GM23338 (cell line): ENCODE results near the gene AGAP2. TPM values are rescaled to one million over a fixed set of nuclear protein-coding genes. Genes with fewer than 3 reads are reported as not detected.

Experiments
- ATAC-seq: fragments of 200-7000 bp; cut with Tn5 transposase; 3 replicates; pipeline ENCODE4 v1.9.1; 2020
- DNase-seq: peaks from one replicate; pipeline ENCODE4 v3.0.0-alpha.2; 2015; ENCODE audit warnings: low spot score
- H2AFZ ChIP-seq: fragments of 200-600 bp; sonication (generic); 2 replicates; pipeline ENCODE4 v1.8.0; 2016; ENCODE audit warnings: antibody characterized with exemption, mild to moderate bottlenecking, moderate library complexity
- H3F3A ChIP-seq: fragments of 200-600 bp; sonication (generic); replicated peaks from 2 replicates; pipeline ENCODE4 v1.8.0; 2017; ENCODE audit warnings: antibody characterized with exemption, mixed run types, low read depth
- H3K27ac ChIP-seq: fragments of 200-600 bp; sonication (generic); 2 replicates; pipeline ENCODE4 v1.6.1; 2016; ENCODE audit warnings: low read depth
- H3K27me3 ChIP-seq: fragments of 200-600 bp; sonication (generic); 2 replicates; pipeline ENCODE4 v1.8.0; 2016; ENCODE audit warnings: mild to moderate bottlenecking, mixed run types, moderate library complexity; ENCODE audit not compliant: insufficient read depth
- H3K36me3 ChIP-seq: fragments of 200-600 bp; sonication (generic); 2 replicates; pipeline ENCODE4 v1.8.0; 2016; ENCODE audit warnings: mild to moderate bottlenecking; ENCODE audit not compliant: insufficient read depth
- H3K4me1 ChIP-seq: fragments of 200-600 bp; sonication (generic); 2 replicates; pipeline ENCODE4 v1.8.0; 2016; ENCODE audit warnings: mild to moderate bottlenecking, moderate library complexity; ENCODE audit not compliant: insufficient read depth
- H3K4me2 ChIP-seq: fragments of 200-600 bp; sonication (generic); 2 replicates; pipeline ENCODE4 v1.7.1; 2017; ENCODE audit warnings: mixed run types
- H3K4me3 ChIP-seq: fragments of 200-600 bp; sonication (generic); 2 replicates; pipeline ENCODE4 v1.6.1; 2016; ENCODE audit warnings: mixed run types
- H3K79me2 ChIP-seq: fragments of 200-600 bp; sonication (generic); replicated peaks from 2 replicates; pipeline ENCODE4 v1.8.0; 2017; ENCODE audit warnings: mild to moderate bottlenecking; ENCODE audit not compliant: insufficient read depth
- H3K9me2 ChIP-seq: fragments of 200-600 bp; sonication (generic); 2 replicates; pipeline ENCODE4 v1.8.0; 2017; ENCODE audit not compliant: insufficient read depth
- H4K20me1 ChIP-seq: fragments of 200-600 bp; sonication (generic); replicated peaks from 2 replicates; pipeline ENCODE4 v1.8.0; 2017; ENCODE audit warnings: mild to moderate bottlenecking; ENCODE audit not compliant: insufficient read depth
- H3K27ac Mint-ChIP-seq: 2 replicates; pipeline ENCODE4 v1.8.0; 2020; ENCODE audit warnings: inconsistent platforms, mild to moderate bottlenecking, moderate library complexity, mixed read lengths
- H3K27me3 Mint-ChIP-seq: 3 replicates; pipeline ENCODE4 v1.8.0; 2022; ENCODE audit warnings: low read depth, mild to moderate bottlenecking, moderate library complexity, mixed read lengths, inconsistent platforms; ENCODE audit not compliant: insufficient read depth, poor library complexity
- H3K36me3 Mint-ChIP-seq: 3 replicates; pipeline ENCODE4 v1.8.0; 2021; ENCODE audit warnings: low read depth, mild to moderate bottlenecking, inconsistent platforms, moderate library complexity, mixed read lengths
- H3K4me1 Mint-ChIP-seq: 3 replicates; pipeline ENCODE4 v1.8.0; 2020; ENCODE audit warnings: mild to moderate bottlenecking, inconsistent platforms, mixed read lengths
- H3K4me3 Mint-ChIP-seq: 3 replicates; pipeline ENCODE4 v1.8.0; 2021; ENCODE audit warnings: moderate library complexity, mild to moderate bottlenecking, inconsistent platforms, mixed read lengths
- H3K9me3 Mint-ChIP-seq: 3 replicates; pipeline ENCODE4 v1.8.0; 2020; ENCODE audit warnings: moderate library complexity, mild to moderate bottlenecking, inconsistent platforms, mixed read lengths
- CREB1 ChIP-seq: fragments of 250-450 bp; sonication (Bioruptor Pico); IDR thresholded peaks from 2 replicates; pipeline ENCODE4 v1.5.0; 2020; ENCODE audit warnings: low read depth, mild to moderate bottlenecking, moderate library complexity
- EZH2 ChIP-seq: fragments of 200-600 bp; sonication (generic); IDR thresholded peaks from one replicate; pipeline ENCODE4 v1.8.0; 2017; ENCODE audit warnings: antibody characterized with exemption, mild to moderate bottlenecking, low read depth; ENCODE audit not compliant: unreplicated experiment
- EZH2phosphoT487 ChIP-seq: fragments of 200-600 bp; sonication (generic); IDR thresholded peaks from one replicate; pipeline ENCODE4 v1.8.1; 2018; ENCODE audit warnings: antibody characterized with exemption; ENCODE audit not compliant: unreplicated experiment
- JUNB ChIP-seq: IDR thresholded peaks from one replicate; pipeline ENCODE4 v1.6.1; 2016; ENCODE audit warnings: antibody characterized with exemption; ENCODE audit not compliant: unreplicated experiment
- STAT1 ChIP-seq: IDR thresholded peaks from one replicate; pipeline ENCODE4 v1.6.1; 2016; ENCODE audit warnings: antibody characterized with exemption; ENCODE audit not compliant: unreplicated experiment
- ZNF114 ChIP-seq: fragments of 250-450 bp; sonication (Bioruptor Pico); IDR thresholded peaks from 2 replicates; pipeline ENCODE4 v1.5.0; 2020; ENCODE audit warnings: mild to moderate bottlenecking, moderate library complexity
- ZNF331 ChIP-seq: fragments of 250-450 bp; sonication (Bioruptor Pico); IDR thresholded peaks from 2 replicates; pipeline ENCODE4 v1.5.0; 2020; ENCODE audit warnings: low read depth, mild to moderate bottlenecking, moderate library complexity
- polyA plus RNA-seq: library from polyadenylated mRNA; unstranded; fragments of >200 nt; fragmentation: Nextera tagmentation; extraction: Ambion mirVana; gene quantifications from 2 replicates; pipeline ENCODE4 v1.2.1, GENCODE V29; 2016
- total RNA-seq: library from RNA; depleted of rRNA; stranded (reverse); fragments of >200 nt; shearing (Covaris generic); gene quantifications from 2 replicates; pipeline ENCODE4 v1.2.3, GENCODE V29; 2014
- TF ChIP-seq, protein P1 (sequence below), 2 experiments: fragments of 200-600 bp in 1 of 2; sonication (generic) in 1 of 2; conservative IDR thresholded peaks; 2 replicates each; pipeline versions ENCODE4 v1.5.1 to v1.6.1; 2016 to 2017; ENCODE audit warnings: antibody characterized with exemption in 2 of 2, low read depth in 2 of 2, mild to moderate bottlenecking in 2 of 2, moderate library complexity in 1 of 2
- TF ChIP-seq, protein P2 (sequence below): IDR thresholded peaks from one replicate; pipeline ENCODE4 v1.6.1; 2018; ENCODE audit warnings: antibody characterized with exemption; ENCODE audit not compliant: unreplicated experiment
- TF ChIP-seq, protein P3 (sequence below): IDR thresholded peaks from 2 replicates; pipeline ENCODE4 v1.6.1; 2016; ENCODE audit warnings: antibody characterized with exemption

Gene AGAP2
- total and polyA plus RNA-seq, 2 experiments from 2014 or later = 0.36 to 1.3 TPM

DNA sequence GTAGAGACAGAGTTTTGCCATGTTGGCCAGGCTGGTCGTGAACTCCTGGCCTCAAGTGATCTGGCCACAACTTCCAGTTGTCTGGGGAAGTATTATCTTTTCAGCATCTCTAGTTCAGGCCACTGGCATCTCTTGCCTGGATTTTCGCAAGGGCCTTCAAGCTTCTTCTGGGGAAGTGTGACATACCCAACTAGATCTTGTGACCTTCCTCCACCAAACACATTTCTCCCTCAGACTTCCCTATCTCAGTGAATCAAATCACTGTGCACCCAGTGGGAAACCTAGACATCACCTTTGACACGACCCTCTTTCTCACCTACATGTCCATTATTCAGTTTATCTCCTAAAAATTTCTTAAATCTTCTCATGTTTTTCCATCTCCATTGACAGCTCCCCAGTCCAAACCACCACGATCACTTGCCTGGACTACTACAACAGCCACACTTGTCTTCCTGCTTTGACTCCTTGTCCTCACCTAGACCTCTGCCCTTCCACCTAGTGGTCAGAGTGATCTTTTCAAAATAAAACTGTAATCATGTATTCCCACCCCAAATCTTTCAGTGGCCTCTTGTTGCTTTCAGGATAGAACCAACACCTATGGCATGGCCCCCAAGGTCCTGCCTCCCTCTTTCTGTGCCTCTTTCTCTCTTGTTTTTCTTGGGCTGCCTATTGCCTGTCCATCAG lies 37.2 kb upstream of the AGAP2 start:
- Histone ChIP-seq H3K27ac (no peak overlapping the region), H3K36me3 (no peaks in the 10 kb centered on the region), H3K4me2 (no peak overlapping the region), H3K9me2 (no peaks in the 10 kb centered on the region), H3K4me1 (no peaks in the 10 kb centered on the region), H3K4me3 (no peak overlapping the region), H4K20me1 (no peaks in the 10 kb centered on the region; the same call in 1 of the 2 replicates), H3K27me3 (peaks cover 19% of the 10 kb centered on the region), H3F3A (no peaks in the 10 kb centered on the region), H3K79me2 (no peaks in the 10 kb centered on the region), H2AFZ (no peak overlapping the region)
- H3K9me3 Mint-ChIP-seq = no peaks in the 10 kb centered on the region; the same call in 2 of the 3 replicates
- peaks cover 6% of the 10 kb centered on the region for H3K4me1 Mint-ChIP-seq
- H3K27ac Mint-ChIP-seq = no peak overlapping the region
- no peak overlapping the region; the same call in 2 of the 3 replicates for H3K4me3 Mint-ChIP-seq
- ATAC-seq (no peak), DNase-seq (peak; percentile 34)
- peaks cover 7% of the 10 kb centered on the region for H3K36me3 Mint-ChIP-seq
- H3K27me3 Mint-ChIP-seq = peaks cover 12% of the 10 kb centered on the region
- TF ChIP-seq STAT1 (no peak), CREB1 (no peak)
- TF ChIP-seq, protein P1, sequence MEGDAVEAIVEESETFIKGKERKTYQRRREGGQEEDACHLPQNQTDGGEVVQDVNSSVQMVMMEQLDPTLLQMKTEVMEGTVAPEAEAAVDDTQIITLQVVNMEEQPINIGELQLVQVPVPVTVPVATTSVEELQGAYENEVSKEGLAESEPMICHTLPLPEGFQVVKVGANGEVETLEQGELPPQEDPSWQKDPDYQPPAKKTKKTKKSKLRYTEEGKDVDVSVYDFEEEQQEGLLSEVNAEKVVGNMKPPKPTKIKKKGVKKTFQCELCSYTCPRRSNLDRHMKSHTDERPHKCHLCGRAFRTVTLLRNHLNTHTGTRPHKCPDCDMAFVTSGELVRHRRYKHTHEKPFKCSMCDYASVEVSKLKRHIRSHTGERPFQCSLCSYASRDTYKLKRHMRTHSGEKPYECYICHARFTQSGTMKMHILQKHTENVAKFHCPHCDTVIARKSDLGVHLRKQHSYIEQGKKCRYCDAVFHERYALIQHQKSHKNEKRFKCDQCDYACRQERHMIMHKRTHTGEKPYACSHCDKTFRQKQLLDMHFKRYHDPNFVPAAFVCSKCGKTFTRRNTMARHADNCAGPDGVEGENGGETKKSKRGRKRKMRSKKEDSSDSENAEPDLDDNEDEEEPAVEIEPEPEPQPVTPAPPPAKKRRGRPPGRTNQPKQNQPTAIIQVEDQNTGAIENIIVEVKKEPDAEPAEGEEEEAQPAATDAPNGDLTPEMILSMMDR (conservative IDR thresholded peaks at IDR 0.05; ENCODE audit: low read depth in 2 of 2) = peak; percentile 36 to 44
- TF ChIP-seq, protein P2, sequence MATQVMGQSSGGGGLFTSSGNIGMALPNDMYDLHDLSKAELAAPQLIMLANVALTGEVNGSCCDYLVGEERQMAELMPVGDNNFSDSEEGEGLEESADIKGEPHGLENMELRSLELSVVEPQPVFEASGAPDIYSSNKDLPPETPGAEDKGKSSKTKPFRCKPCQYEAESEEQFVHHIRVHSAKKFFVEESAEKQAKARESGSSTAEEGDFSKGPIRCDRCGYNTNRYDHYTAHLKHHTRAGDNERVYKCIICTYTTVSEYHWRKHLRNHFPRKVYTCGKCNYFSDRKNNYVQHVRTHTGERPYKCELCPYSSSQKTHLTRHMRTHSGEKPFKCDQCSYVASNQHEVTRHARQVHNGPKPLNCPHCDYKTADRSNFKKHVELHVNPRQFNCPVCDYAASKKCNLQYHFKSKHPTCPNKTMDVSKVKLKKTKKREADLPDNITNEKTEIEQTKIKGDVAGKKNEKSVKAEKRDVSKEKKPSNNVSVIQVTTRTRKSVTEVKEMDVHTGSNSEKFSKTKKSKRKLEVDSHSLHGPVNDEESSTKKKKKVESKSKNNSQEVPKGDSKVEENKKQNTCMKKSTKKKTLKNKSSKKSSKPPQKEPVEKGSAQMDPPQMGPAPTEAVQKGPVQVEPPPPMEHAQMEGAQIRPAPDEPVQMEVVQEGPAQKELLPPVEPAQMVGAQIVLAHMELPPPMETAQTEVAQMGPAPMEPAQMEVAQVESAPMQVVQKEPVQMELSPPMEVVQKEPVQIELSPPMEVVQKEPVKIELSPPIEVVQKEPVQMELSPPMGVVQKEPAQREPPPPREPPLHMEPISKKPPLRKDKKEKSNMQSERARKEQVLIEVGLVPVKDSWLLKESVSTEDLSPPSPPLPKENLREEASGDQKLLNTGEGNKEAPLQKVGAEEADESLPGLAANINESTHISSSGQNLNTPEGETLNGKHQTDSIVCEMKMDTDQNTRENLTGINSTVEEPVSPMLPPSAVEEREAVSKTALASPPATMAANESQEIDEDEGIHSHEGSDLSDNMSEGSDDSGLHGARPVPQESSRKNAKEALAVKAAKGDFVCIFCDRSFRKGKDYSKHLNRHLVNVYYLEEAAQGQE = no peak

DNA sequence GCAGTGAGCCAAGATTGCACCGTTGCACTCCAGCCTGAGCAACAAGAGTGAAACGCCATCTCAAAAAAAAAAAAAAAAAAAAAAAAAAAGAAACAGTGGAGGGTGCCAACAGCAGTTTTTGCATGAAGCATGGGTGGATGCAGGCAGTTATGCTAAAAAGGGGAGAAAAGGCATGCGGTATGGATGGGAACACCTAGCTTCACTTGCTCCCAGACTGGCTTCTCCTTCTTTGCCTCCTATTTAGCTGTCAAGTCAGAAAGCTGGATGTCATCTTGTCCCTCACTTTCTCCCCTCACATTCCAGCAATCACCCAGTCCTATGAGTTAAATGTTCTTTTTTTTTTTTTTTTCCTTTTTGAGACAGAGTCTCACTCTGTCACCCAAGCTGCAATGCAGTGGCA lies 36.5 kb upstream of the AGAP2 start:
- no peak overlapping the region for H3K4me2 ChIP-seq
- peaks cover 19% of the 10 kb centered on the region for H3K27me3 ChIP-seq
- no peak for DNase-seq
- no peaks in the 10 kb centered on the region; the same call in 2 of the 3 replicates for H3K9me3 Mint-ChIP-seq
- H3K27ac ChIP-seq = no peak overlapping the region
- H3K36me3 Mint-ChIP-seq = peaks cover 13% of the 10 kb centered on the region
- H3K27ac Mint-ChIP-seq = no peak overlapping the region
- no peaks in the 10 kb centered on the region for H3K79me2 ChIP-seq
- peaks cover 12% of the 10 kb centered on the region for H3K27me3 Mint-ChIP-seq
- H3K4me1 Mint-ChIP-seq = peaks cover 6% of the 10 kb centered on the region
- no peak overlapping the region for H3K4me3 Mint-ChIP-seq
- no peaks in the 10 kb centered on the region for H3F3A ChIP-seq
- no peaks in the 10 kb centered on the region for H3K36me3 ChIP-seq
- no peak for ATAC-seq
- no peak overlapping the region for H2AFZ ChIP-seq
- H3K4me3 ChIP-seq = no peak overlapping the region
- H3K4me1 ChIP-seq = no peaks in the 10 kb centered on the region
- no peaks in the 10 kb centered on the region for H3K9me2 ChIP-seq
- H4K20me1 ChIP-seq = peaks cover 2% of the 10 kb centered on the region; the same call in 1 of the 2 replicates
- TF ChIP-seq, protein P1 (conservative IDR thresholded peaks at IDR 0.05; ENCODE audit: low read depth in 2 of 2) = no peak
- TF ChIP-seq ZNF331 (CRISPR knock-in tag) (no peak), ZNF114 (CRISPR knock-in tag) (no peak), STAT1 (no peak), CREB1 (no peak), JUNB (no peak), EZH2phosphoT487 (no peak), EZH2 (no peak)
- TF ChIP-seq, protein P3, sequence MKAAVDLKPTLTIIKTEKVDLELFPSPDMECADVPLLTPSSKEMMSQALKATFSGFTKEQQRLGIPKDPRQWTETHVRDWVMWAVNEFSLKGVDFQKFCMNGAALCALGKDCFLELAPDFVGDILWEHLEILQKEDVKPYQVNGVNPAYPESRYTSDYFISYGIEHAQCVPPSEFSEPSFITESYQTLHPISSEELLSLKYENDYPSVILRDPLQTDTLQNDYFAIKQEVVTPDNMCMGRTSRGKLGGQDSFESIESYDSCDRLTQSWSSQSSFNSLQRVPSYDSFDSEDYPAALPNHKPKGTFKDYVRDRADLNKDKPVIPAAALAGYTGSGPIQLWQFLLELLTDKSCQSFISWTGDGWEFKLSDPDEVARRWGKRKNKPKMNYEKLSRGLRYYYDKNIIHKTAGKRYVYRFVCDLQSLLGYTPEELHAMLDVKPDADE = no peak
- TF ChIP-seq, protein P2 = no peak
